T-helper 2 cell treated with Interferon-gamma antibody and Interleukin-4, amounts not matched to agents 100 ng/mL and 5 ng/mL, for 36 hours (primary cell): Measurements from ENCODE around the gene SRGAP2C. TPM values are rescaled to one million over a fixed set of nuclear protein-coding genes. Genes with fewer than 3 reads are reported as not detected.
"Not testable (repeated sequence)": the region's sequence is repeated elsewhere in the genome, so short reads cannot be mapped to it uniquely, and the experiment has no call there.

ENCODE experiments used
- intact Hi-C: fragments of 100-400 bp; cut with micrococcal nuclease; formaldehyde crosslinking; loops from one replicate; pipeline ENCODE4 v1.15.1; 2023
- total RNA-seq: library from RNA; stranded (reverse); gene quantifications from 2 replicates; pipeline ENCODE4 v1.2.3, GENCODE V29; 2022

SRGAP2C gene
- total RNA-seq, 1 donor from 2014 or later, result 34.8 TPM

GRCh38 chr1:121332599-121333562 is 148.1 kb downstream of the SRGAP2C start:
- intact Hi-C loops, result not testable (repeated sequence)

DNA sequence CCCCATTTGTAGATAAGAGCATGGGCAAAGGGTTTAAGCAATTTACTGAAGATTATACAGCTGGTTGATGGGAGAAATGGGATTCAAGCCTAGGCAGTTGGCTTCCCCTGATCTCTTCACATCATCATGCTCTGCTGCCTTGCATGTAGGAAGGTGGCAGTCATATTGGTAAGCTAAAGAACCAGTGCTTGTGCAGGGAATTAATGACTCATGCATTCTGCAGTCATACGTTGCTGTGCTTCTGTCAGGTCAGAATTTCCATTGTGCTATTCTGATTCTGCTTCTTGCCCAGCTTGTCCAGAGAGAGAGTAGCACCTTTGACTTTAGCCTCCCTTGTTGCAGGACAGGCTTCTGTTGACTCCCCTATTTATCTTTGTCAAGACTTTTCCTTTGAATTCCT is 153.2 kb downstream of the SRGAP2C start:
- intact Hi-C loops, result not testable (repeated sequence)

DNA sequence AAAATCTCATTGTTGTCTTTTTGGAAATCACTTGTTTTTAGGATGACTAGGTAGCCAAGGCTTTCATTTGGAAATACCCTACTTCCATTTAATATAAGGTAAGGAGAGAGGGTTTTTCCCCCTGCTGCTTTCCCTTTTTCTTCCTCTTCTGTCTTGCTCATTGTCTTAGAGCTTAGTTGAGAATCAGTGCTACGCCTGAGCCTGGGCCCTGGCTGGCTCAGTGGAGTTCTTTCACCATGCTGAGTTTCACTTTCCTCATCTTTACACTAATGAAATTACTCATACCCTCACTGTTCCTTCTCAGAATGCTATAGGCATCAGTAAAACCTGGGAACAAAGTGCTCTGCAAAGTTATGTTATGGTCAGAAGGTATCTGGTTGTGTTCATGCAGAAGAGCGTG is 154.8 kb downstream of the SRGAP2C start:
- intact Hi-C loops, result not testable (repeated sequence)

GRCh38 chr1:121343311-121343906 is 158.6 kb downstream of the SRGAP2C start:
- intact Hi-C loops, result not testable (repeated sequence)

- intact Hi-C loops, result not testable (repeated sequence)
Measured at GRCh38 chr1:121344355-121344754, 159.6 kb downstream of the SRGAP2C start.

DNA sequence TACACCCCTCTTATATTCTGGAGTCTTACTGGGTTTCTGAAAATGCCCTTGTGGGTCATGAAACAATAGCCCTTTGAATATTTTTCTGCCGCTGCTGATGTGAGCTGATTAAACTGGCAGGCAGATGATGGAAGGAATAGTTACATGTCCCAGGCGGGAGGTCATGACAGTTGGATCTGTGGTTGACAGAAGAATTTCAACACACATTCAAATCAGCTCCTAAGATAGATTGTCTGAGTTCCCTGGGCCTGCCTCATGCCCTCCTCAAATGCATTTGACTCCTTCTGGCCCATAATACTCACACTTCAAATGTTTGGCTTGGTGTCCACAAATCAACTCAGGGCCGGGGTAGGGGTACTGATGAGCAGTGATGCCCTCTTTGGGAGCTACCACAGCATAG is 161.9 kb downstream of the SRGAP2C start:
- intact Hi-C loops, result not testable (repeated sequence)

- intact Hi-C loops, result not testable (repeated sequence)
Measured at GRCh38 chr1:121347476-121347875, 162.7 kb downstream of the SRGAP2C start.

GRCh38 chr1:121348115-121348514 is 163.3 kb downstream of the SRGAP2C start:
- intact Hi-C loops, result not testable (repeated sequence)

DNA sequence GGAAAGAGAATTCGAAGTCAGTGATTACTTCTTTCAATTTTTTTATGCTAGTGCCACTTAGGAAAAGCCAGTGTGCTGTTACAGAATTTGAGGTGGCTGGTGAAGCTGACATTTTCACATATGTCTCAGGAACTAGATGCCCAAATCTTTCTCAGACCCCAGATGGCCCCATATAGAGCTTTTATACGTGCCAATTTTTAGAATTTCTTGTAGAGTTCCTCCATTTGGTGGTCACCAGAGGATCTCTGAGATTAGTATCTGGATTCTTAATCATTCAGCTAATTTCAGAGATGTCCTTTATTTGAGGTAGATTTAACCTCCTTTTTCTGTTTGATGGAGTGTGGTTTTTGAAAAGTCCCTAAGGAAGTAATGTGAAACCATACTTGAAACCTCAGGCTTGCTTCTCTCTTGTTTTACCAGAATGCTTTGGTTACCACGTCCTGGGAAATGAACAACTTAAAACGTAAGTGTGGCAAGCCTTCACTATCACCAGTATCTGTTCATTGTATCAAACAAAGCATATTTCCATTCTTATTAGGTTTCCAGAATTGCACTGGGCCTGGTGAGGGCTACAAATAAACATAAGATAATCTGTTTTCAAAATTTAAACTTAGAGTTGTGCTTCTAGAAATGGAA is 164.7 kb downstream of the SRGAP2C start:
- intact Hi-C loops, result not testable (repeated sequence)

DNA sequence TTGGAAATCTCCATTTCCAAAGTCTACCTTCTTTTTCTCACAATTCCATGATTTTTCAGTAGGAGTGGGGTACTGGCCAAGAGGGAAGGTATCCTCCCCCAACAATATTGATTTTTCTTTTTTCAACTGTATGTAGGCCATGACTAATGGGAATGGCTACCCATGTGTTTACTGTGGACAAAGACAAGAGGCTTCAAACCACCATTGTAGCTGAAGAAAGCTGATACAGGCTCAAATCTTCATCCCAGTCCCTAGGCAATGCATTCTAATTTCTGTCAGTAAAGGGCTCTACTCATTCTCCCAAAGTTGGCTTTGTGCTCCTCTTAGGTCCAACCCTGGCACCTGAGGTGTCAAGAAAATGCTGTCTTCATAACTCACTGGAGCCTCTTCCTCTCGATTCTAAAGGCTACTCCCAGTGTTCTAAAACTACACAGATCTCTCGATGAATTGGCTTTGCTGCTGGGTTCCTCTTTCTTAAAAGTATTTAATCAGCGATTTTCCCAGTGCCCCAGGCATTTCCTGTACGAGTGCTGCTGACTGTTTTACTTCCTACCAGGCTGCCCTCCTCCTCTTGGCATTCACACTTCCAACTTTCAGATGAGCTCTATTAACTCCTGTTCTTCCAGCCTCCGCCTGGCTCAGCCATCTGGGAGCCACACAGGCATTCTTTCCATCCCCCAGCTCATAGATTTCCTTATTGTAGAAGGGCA is 171.1 kb downstream of the SRGAP2C start:
- intact Hi-C loops, result not testable (repeated sequence)

DNA sequence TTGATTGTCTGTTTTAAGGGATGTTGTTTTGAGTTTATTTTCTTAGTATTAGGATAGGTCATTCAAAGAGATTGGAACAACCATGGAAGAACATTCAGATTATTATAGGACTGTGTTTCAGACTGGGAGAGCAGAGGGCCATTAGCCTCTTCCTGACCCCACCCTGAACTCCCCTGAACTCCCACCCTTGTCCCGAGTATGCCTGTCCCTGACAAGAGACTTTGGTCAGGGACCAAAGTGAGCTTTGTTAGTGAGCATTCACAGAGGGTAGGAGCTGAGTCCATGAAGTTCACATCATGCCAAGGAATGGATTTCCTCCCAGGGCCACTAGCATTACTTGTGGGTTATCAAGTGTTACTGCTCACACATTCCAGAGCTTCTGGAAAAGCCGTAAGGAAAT is 172.0 kb downstream of the SRGAP2C start:
- intact Hi-C loops, result not testable (repeated sequence)

DNA sequence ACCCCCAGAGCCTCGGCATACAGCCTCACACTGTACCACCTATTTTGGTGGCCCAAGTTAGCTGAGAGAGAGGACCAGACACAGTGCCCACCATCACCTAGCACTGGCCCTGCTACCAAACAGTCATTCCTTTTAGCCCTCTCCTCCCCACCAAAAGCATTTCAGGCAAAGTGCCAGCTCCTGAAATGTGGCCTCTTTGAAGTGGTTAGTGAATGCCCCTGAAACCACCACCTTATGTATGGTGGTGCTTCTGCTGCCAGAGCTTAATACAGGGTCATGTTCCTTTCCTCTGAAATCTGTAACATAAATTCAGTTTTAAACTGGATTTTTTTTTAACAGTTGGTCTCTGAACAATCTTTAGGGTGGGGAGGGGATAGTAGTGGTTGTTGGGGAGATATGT is 175.8 kb downstream of the SRGAP2C start:
- intact Hi-C loops, result not testable (repeated sequence)

DNA sequence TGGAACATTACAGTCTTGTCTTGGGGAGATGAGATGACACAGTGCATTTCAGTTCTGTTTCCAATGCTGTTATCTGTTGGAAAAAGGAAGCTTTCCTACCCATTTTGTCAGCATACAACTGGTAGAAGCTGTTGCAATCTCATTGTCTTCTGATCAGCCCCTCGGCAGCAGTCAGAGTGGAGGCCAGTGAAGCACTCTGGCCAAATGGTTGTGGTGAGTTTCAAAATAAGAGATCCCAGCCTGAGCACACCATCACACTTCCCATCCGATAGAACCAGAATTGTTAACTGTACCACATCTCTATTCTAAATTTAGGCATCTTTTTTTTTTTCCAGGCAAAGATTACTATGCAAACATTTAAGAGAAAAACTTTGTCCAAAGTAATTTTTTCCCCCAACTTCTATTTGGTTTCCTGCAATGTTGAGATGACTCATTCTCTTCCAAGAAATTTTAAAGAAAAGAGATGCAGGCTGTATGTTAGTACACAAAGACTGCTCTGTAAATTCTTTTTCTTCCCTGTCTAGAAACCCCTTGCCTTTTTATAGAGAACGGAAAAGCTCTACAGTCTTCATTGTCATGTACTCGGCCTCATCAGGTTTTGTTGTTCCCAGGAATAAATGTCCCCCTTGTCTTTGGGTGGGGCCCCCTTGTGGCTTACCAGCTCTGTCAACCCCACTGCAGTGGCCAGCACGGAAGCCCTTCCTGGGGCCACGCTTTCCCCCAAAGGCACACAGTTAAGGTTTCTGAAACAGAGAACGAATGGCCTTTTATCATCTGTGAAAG is 176.9 kb downstream of the SRGAP2C start:
- intact Hi-C loops, result not testable (repeated sequence)

GRCh38 chr1:121362234-121362883 is 177.6 kb downstream of the SRGAP2C start:
- intact Hi-C loops, result not testable (repeated sequence)

DNA sequence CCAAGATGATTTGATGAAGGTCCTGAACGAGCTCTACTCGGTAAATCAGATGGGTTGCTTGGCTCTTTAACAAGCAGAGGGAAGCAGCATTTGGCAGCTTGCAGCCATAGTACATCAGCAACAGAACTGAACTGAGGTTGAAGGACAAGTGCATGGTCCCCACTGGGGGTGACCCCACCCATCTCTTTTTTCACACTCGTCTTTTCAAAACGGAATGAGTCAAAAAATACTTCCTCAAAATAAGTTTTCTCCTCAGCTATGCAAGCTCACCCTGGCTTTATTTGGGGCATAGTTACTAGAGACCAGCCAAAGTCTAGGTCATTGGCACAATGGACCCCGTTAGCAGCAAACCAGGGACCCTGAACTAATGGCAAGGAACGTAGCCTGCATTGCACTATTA is 180.5 kb downstream of the SRGAP2C start:
- intact Hi-C loops, result not testable (repeated sequence)

DNA sequence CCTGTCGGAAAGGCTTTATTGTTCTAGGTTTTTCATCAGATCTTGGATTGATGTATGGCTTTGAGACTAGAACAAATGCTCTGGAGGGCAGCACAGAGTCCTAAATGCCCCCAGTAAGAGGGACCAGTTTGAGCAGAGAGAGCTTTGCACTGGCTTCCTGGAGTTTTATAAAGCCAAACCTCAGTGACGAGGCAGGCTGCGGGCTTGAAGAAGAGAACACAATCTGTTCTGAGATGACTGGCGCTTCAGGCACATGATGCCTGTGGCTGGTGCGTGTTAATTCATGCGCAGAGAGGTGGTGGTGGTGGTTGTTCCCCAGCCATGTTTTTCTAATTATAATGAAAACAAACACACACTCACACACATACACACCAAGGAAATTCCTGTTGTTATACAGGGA is 180.9 kb downstream of the SRGAP2C start:
- intact Hi-C loops, result not testable (repeated sequence)

DNA sequence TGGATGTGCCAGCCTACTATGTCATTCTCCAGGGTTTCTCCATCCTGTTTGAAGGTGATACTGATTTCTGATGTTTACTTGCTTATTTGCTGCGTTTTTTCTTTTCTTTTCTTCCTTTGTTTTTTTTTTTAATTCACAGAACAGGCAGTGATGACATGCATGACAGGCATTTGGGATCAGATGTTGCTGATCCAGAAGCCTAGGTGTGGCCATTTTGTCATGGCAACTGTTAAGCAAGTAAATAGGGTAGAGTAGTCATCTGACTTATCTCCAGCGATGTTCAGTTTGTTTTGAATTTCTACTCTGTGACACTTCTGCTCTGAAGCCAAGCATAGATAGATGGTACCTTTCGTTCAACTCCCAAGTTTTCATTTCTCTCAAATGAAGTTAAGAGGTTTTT is 181.4 kb downstream of the SRGAP2C start:
- intact Hi-C loops, result not testable (repeated sequence)

GRCh38 chr1:121368910-121369309 is 184.1 kb downstream of the SRGAP2C start:
- intact Hi-C loops, result not testable (repeated sequence)

DNA sequence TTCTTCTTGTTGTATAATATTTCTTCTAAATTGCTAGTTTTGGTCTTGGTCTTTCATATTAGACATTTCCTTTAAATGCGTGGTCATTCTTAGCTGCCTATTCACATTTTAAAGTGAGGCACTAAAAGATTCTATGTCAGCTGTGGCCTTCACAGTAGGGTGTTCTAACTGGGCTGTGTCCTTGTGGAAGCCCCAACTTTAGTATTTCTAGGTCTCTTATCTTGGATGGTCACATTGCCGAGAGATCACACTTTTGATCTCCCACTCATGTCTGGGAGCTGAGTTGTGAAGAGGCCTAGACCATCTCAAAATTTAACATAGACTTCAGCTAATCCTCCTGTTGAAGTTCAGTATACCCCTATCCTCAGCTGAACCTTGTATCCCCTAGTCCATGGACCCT is 185.2 kb downstream of the SRGAP2C start:
- intact Hi-C loops, result not testable (repeated sequence)

- intact Hi-C loops, result not testable (repeated sequence)
Measured at GRCh38 chr1:121374851-121375367, 190.1 kb downstream of the SRGAP2C start.
